Activated CD4-positive, alpha-beta T cell treated with anti-CD3 and anti-CD28 coated beads, Interleukin-2, amount 50 U/mL, for 1 hour (primary cell): ENCODE data around the gene JMJD7.

Source experiments
- DNase-seq: peaks from one replicate; pipeline ENCODE4 v3.0.0-alpha.2; 2020

Gene JMJD7

GRCh38 chr15:41822957-41823356 is 4.9 kb upstream of the JMJD7 start:
- no peak for DNase-seq

DNA sequence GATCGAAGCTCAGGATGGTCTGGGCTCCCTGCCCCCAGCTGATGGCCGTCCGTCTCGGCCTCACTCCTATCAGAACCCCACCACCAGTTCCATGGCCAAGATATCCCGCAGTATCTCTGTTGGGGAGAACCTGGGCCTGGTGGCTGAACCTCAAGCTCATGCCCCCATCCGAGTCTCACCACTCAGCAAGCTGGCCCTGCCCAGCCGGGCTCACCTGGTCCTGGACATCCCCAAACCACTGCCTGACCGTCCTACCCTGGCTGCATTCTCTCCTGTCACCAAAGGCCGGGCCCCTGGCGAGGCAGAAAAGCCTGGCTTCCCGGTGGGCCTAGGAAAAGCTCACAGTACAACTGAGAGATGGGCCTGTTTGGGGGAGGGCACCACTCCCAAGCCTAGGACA is 4.4 kb upstream of the JMJD7 start:
- no peak for DNase-seq

GRCh38 chr15:41824062-41824745 is 3.7 kb upstream of the JMJD7 start:
- DNase-seq = no peak

GRCh38 chr15:41825145-41825544 is 2.7 kb upstream of the JMJD7 start:
- no peak for DNase-seq

DNA sequence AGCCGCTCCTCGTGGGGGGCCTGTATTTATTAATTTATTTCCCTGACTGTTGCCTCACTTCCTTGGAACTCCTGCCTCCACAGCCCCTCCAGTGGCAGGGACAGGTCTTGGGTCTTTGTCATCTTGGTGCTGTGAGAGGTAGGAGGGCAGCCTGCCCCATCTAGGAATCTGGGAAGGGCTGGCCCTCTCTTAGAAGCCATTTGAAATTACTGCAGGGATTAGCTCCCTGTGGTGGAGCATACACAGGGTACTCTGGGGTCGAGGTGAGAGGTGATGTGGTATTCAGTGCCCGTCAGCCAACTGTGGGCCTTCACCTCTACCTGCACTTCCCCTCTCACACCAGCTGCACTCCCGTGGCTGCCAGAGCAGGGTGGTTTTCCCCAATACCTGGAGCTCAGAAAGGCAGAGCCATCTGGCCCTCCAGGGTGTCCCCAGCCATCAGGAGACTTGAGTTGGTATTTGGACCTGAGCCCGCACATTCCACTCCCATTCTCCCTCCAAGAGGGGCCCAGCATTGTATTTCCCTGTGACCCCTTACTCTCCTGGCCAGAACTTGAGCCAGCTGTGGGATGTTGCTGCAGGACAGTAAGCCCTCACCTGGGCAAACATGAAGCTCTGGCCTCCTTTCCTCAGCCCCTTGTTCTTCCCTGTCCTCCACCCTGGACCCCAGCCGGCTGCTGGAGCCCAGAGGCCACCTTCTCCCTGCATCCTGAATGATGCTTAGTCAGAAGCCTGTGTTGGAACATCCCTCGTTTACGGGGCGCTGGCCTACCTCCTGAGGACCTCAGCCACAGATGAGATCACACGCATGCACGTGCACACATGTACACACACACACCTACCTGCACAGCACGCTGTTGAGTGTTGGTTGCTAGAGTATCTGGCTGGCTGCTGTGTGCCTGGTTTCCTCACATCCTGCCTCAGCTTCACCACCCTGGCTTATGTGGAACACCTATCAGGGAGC is 2.0 kb upstream of the JMJD7 start:
- DNase-seq = no peak

DNA sequence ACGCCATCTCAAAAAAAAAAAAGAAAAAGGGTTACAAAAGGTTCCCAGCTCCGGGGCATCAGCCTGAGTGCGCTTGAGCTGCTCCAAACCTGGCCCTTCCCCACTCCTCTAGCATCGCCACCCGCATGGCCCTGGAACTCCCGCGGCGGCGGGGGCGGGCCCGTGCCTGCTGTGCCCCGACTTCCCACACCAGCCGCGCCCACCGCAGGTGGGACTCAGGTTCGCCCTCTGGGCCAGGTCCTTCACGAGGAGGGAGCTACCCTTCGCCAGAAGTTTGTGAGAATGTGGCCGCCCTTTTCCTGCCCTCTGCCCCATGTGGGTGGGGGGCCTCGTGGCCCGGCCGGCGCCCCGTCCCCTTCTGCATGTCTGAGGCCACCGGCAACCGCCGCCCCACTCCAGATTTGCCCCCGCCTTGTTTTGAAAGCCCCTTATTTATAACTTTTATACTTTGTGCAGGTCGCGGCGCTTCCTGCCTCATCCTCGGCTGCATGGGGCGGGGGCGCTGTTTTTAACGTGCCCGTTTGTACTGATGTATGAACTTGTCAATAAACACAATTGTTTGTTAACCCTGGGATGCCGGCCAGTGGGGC is 507 bp upstream of the JMJD7 start:
- peak; percentile 21 for DNase-seq

DNA sequence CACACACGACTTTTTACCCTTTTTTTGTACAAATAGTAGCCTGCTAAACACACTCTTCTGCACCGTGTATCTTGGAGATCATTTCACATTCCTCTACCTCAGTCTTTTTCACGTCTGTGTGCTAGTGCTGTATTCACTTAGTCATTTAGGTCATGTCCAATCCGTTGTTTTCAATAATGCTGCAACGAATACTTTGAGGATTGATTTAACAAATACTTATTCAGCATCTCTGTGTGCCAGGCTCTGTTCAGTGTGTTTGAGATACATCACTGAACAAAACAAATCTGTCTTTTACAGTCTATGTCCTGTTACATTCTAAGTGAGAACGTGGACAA is 882 bp downstream of the JMJD7 start:
- DNase-seq = no peak

- DNase-seq = no peak
Measured at GRCh38 chr15:41829959-41830646, 2.2 kb downstream of the JMJD7 start.

GRCh38 chr15:41831291-41831690 is 3.4 kb downstream of the JMJD7 start:
- peak; percentile 31 for DNase-seq

GRCh38 chr15:41832208-41832607 is 4.3 kb downstream of the JMJD7 start:
- no peak for DNase-seq

GRCh38 chr15:41832875-41833274 is 5.0 kb downstream of the JMJD7 start:
- DNase-seq = no peak

GRCh38 chr15:41834096-41834495 is 6.2 kb downstream of the JMJD7 start:
- no peak for DNase-seq

DNA sequence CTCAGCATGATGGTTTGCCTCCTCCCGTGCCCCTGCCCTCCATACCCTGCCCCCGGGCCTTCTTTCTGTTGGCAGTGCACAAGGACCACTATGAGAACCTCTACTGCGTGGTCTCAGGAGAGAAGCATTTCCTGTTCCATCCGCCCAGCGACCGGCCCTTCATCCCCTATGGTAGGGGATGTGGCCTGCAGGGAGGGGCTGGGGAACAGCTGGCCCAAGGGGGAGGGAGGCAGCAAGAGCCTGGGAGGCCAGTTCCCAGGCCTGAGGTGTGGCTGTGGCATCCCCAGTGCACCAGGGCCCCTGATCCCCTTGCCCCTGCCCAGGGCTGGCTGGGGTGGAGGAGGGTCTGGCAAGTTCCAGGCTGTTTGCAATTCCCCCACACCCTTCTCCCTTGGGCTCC is 8.2 kb downstream of the JMJD7 start:
- DNase-seq = no peak

DNA sequence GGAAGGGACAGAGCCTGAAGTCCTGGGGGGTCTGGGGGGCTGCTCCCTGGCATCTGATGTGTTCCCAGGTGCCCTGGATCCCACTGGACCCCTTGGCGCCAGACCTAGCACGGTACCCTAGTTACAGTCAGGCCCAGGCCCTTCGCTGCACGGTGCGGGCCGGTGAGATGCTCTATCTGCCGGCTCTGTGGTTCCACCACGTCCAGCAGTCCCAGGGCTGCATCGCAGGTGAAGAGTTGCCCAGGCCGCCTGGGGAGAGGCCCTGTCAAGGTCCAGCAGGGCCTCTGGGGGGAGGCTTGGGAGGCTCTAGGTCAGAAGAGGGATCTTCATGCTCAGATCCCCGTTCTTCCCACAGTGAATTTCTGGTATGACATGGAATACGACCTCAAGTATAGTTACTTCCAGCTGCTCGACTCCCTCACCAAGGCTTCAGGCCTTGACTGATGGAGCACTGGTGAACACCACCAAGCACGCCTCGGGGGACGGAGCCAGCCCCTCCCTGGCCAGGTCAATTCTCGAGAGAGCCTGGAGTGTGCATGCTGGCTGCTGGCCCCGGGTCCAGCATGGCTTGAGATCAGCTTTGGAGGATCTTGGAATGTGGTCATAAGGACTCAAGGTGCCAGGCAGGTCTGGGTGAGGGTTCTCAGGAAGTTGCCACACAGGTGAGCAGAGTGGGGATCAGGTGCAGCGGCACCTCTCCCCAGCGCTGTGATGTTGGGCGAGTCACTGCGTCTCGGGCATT is 9.0 kb downstream of the JMJD7 start:
- no peak for DNase-seq

- no peak for DNase-seq
Measured at GRCh38 chr15:41838400-41838897, 10.6 kb downstream of the JMJD7 start, which contains the start of gene PLA2G4B. PLA2G4B (plus strand) TSS chr15:41838847; CDS start chr15:41838914, 67 bp downstream.

GRCh38 chr15:41839781-41840491 is 12.0 kb downstream of the JMJD7 start:
- DNase-seq = no peak

- DNase-seq = no peak
Measured at GRCh38 chr15:41840673-41841072, 12.8 kb downstream of the JMJD7 start.

DNA sequence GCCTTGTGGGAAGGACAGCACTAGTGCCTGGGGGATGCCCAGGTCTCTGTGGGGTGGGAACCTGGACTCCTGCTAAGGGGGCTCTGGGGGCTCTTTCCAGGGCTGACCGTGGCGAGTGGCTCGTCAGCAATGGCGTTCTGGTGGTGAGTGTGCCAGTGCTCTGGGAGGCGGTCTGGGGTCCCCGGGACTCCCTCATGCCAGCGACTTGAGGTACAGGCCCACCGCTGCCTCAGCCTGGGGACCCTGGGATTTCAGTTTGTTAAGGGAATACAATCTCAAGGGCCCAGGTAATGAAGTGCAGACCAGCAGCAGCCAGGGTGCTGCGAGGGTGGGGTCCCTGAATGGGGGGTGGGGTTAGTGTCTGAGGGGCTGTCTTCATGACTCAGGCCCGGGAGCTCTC is 13.2 kb downstream of the JMJD7 start:
- no peak for DNase-seq

GRCh38 chr15:41842229-41842628 is 14.3 kb downstream of the JMJD7 start:
- DNase-seq = no peak

GRCh38 chr15:41843571-41843970 is 15.7 kb downstream of the JMJD7 start:
- DNase-seq = no peak

DNA sequence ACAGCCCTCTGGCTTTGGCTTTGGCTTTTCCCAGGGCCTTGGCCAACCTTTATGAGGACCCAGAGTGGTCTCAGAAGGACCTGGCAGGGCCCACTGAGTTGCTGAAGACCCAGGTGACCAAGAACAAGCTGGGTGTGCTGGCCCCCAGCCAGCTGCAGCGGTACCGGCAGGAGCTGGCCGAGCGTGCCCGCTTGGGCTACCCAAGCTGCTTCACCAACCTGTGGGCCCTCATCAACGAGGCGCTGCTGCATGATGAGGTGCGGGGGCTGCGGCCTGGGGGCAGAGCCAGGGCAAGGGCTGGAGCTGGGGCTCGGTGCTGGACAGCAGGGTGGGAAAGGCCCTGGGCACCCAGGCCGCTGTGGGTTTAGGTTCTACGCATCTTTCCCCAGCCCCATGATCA is 16.9 kb downstream of the JMJD7 start:
- no peak for DNase-seq

DNA sequence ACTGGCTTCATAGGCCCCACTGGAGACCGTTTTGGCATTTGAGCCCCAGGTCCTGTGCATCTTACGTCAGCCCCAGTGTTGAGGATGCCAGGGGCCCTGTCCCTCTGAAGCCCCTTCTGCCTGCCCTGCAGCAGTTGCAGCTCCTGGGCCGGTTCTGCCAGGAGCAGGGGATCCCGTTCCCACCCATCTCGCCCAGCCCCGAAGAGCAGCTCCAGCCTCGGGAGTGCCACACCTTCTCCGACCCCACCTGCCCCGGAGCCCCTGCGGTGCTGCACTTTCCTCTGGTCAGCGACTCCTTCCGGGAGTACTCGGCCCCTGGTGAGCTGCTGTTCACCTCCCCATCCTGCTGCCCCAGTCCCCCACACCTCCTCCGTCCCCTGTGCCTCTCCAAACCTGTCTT is 19.3 kb downstream of the JMJD7 start:
- DNase-seq = no peak
